T-helper 1 cell treated with Interleukin-12 subunit alpha and Interleukin-12 subunit beta and Interleukin-4 antibody, amounts not matched to agents 30 ng/mL and 1 ng/mL, for 36 hours (primary cell): ENCODE measurements around the gene FGA. TPM values are rescaled to one million over a fixed set of nuclear protein-coding genes. Genes with fewer than 3 reads are reported as not detected.
"Not testable (repeated sequence)": the region's sequence is repeated elsewhere in the genome, so short reads cannot be mapped to it uniquely, and the experiment has no call there.

Experiments
- intact Hi-C: fragments of 100-400 bp; cut with micrococcal nuclease; formaldehyde crosslinking; loops from one replicate; pipeline ENCODE4 v1.15.1; 2024
- total RNA-seq: library from RNA; stranded (reverse); gene quantifications from 2 replicates; pipeline ENCODE4 v1.2.3, GENCODE V29; 2022

Gene FGA
- total RNA-seq, 1 donor from 2014 or later, result not detected

- intact Hi-C loops, result no loop called here
Observed at GRCh38 chr4:154608361-154609252, 18.1 kb upstream of the FGA start.

- intact Hi-C loops, result no loop called here
Observed at GRCh38 chr4:154606728-154607723, 16.5 kb upstream of the FGA start.

DNA sequence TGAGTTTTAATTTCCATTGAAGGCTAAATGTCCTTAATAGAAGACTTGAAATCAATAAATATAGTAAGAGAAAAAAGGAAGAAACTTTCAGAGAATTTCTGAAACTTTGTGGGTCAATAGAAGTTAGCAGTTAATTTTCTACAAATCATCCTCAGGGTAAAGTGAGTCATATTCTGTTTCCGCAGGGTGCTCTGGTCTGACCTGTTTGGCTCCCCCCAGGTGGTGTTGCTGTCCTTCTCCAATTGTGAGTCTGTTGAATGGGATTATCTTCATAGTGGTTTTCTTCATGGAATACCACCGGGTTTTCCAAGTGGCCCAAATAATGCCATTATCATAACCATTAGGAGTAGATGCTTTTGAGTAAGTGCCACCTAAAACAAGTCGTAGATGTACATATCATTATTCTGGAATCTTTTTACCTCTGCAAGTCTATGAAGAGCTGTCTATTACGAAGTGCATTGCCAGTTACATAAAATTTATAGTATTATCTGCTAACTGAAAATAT lies 14.2 kb upstream of the FGA start:
- intact Hi-C loops, result no loop called here

DNA sequence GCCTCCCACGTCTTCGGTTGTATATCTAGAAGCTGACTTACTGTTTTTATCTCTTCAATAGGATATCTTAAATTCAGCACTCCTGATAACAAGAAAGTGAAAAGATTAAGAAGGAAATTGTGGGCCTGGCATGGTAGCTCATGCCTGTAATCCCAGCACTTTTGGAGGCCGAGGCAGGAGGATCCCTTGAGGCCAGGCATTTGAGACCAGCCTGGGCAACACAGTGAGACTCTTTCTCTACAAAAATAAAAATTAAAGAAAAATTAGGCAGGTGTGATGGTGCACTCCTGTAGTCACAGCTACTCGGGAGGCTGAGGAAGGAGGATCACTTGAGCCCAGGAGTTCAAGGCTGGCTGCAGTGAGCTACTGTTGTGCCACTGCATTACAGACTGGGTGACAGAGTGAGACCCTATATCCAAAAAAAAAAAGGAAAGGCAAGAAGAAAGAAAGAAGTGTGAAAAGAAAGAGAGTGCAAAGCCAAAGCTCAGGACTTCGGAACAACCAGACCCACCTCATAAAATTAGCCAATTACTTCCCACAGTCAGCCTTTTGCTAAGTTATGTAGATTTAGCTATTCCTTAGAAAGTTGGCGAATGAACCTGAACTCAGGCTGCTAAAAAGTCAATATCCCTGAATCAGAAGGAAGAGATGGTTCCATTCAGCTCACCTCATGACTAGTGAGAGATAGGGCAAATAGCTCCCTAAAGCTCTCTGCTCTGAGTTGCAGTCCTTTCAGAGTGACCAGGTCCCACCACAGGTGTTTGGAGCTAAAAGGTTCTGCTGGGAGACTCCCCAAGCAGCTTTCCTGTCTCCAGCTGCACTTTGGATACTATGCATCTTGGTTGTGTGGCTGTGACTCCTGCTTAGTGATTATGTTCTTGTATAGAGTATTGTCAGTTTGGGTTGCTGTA lies 12.7 kb upstream of the FGA start:
- intact Hi-C loops, result no loop called here

DNA sequence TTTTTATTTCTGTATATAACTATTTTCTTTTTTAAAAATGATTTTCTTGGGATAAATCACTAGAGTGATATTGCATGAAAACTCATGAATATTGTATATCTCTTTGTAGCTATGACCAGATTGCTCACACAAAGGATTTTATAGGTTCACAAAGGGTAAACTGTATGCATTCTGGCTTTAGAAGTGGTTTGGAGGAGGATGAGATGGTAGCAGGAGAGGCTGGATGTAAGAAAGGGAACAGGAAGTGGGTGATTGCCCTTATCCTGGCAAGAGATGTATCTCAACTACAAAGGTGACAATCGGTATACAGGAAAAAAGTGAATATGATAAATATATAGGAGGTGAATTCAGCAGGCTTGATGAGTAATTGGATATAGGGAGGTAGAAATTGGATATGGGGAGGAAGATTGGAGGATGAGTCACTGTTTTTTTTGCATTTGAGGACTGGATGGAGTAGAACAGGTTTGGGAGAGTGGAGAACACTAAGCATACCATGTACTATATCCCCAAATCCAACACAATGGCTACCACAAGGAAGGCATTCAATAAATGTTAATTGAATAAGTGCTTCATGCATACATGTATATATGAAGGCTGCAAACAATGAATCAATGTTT lies 12.0 kb upstream of the FGA start:
- intact Hi-C loops, result no loop called here

DNA sequence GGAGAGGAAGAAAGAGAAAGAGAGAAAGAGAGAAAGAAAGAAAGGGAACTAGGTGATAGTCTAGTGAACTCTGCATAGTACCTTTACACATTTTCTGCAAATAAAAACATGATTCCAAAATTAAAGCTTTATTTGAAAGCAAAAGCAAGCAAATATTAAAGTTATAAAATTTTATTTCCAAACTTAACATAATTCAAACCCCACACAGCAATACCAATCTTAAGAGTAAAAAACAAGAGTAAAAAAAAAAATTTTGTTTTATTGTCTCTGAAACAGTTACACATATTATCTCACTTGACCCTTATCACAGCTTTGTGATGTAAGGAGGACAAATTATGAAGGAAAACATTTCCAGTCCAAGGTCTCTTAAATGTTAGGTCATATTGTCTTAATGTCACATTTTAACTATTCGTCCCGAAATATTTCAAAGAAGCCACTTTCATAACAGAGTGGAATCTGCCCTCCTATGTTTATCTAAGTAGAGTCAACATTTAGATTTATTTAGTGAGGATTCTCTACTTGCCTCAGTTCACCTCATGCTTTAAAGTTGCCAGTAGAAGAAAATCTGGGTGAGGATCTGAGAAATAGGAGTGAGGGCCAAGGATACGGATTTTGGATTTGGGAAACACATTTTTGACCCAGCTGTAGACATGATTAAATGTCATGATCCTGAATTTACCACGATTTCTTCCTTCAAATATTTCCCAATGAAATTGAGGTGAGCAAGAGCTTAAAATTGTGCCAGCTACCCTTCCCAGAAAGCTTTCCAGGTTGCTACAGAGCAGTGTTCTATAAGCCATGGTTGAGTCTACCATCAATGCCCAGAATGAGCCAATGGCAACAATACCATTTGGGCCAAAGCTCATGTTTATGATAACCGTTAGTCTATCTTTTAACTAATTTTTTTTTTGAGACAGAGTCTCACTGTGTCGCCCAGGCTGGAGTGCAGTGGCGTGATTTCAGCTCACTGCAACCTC lies 7.5 kb upstream of the FGA start:
- intact Hi-C loops, result no loop called here

GRCh38 chr4:154597281-154597680 lies 6.7 kb upstream of the FGA start:
- intact Hi-C loops, result not testable (repeated sequence)

- intact Hi-C loops, result no loop called here
Observed at GRCh38 chr4:154595807-154596206, 5.3 kb upstream of the FGA start.

DNA sequence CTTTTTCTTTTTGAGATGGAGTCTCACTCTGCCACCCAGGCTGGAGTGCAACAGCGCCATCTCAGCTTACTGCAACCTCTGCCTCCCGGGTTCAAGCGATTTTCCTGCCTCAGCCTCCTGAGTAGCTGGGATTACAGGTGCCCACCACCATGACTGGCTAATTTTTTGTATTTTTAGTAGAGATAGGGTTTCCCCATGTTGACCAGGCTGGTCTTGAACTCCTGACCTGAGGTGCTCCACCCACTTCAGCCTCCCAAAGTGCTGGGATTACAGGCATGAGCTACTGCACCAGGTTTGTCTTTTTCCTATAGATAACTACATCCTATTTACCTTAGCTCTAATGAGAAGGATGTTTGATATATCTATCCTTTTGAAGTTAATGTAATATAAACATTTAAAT lies 3.8 kb upstream of the FGA start:
- intact Hi-C loops, result not testable (repeated sequence)

- intact Hi-C loops, result no loop called here
Observed at GRCh38 chr4:154593868-154594267, 3.3 kb upstream of the FGA start.

DNA sequence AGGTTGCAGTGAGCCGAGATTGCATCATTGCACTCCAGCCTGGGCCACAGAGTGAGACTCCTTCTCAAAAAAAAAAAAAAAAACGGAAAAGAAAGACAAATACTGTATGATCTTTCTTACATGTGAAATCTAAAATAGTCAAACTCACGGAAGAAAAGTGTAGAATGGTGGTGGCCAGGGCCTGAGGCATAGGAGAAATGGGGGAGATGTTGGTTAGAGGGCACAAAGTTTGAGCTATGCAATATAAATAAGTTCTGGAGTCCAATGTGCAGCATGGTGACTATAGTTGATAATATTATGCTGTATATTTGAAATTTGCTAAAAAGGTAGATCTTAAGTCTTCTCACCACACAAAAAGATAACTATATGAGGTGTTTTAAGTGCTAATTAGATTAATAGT lies 1.3 kb upstream of the FGA start:
- intact Hi-C loops, result no loop called here

DNA sequence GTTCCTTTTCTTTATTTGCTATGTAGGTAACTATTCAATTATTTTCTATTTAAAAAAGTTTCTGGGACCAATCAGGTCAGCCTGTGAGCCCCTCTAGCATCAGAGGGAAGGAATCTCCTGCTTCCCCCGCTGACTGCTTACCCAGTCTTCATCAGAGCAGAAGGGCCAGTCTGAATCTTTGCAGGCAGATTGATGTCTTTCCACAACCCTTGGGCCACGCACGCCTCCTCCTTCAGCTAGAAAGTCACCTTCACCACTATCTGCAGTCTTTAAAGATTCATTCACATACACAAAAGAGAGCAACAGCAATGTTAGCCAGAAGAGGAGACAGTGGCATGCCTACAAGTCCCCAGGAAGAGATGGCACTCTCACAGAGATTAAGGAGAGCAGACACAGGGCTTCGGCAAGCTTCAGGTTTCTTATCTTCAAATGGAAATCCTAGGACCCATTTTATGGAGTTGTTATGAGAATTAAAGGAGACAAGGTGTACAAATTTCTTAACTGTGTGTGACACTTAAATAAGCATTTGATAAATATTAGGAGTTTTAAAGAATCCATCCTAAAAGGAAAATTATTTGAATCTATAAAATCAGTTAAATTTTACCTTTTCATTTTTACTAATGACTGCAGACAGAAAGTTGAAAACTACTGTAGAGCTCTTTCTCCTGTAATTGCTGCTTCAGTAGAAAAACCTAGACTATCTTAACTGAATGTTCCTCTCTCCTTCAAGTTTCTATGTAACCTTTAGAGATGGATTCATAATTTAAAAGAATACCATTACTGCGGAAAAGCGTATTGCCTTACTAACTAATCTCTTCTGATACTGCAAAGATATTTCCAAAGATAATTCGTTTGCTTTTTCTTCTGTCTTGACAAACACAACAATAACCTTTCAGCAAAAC lies 995 bp downstream of the FGA start:
- intact Hi-C loops, result no loop called here

DNA sequence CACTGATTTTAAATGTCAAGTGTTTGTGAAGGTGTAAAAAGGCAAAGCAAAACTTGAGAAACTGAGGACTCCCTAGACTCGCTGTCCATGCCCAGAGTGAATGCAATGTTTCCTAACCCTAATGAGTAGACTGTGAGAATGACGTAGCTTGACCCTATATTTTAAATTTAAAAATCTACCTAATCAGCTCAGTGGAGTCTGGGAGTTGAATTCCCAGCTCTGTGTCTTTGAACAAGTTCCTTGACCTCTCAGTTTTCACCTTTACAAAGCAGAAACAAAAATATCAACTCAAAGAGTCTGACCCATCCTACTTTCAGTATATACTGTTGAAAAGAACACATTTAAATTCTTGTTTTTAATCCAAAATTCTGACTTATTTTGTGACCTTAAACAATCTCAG lies 2.3 kb downstream of the FGA start:
- intact Hi-C loops, result no loop called here

- intact Hi-C loops, result no loop called here
Observed at GRCh38 chr4:154586296-154587033, 4.1 kb downstream of the FGA start.

- intact Hi-C loops, result no loop called here
Observed at GRCh38 chr4:154585369-154586018, 5.0 kb downstream of the FGA start.

- intact Hi-C loops, result no loop called here
Observed at GRCh38 chr4:154584259-154584658, 6.3 kb downstream of the FGA start.

- intact Hi-C loops, result no loop called here
Observed at GRCh38 chr4:154583677-154584076, 6.9 kb downstream of the FGA start.
